Activated effector memory CD4-positive, alpha-beta T cell treated with Interleukin-2 at 50 U/mL for 16 hours (primary cell): ENCODE results near the gene SPON2.
A peak's percentile ranks its signal among the peaks of the same experiment; 100 is the strongest.

Experiments
- DNase-seq: peaks from one replicate; pipeline ENCODE4 v3.0.0-alpha.2; 2020

The SPON2 gene

GRCh38 chr4:1208266-1208961 lies 36.0 kb upstream of the SPON2 start:
- DNase-seq = no peak

GRCh38 chr4:1207603-1208265 lies 35.4 kb upstream of the SPON2 start:
- no peak for DNase-seq

- no peak for DNase-seq
Observed at GRCh38 chr4:1207157-1207470, 34.7 kb upstream of the SPON2 start.

- no peak for DNase-seq
Observed at GRCh38 chr4:1206299-1207156, 34.1 kb upstream of the SPON2 start.

GRCh38 chr4:1205586-1206298 lies 33.4 kb upstream of the SPON2 start:
- DNase-seq = no peak

GRCh38 chr4:1204828-1205585 lies 32.6 kb upstream of the SPON2 start:
- no peak for DNase-seq

GRCh38 chr4:1204286-1204827 lies 32.0 kb upstream of the SPON2 start:
- no peak for DNase-seq

GRCh38 chr4:1203026-1203616 lies 30.7 kb upstream of the SPON2 start:
- DNase-seq = no peak

GRCh38 chr4:1202526-1203011 lies 30.2 kb upstream of the SPON2 start:
- no peak for DNase-seq

- peak; percentile 80 for DNase-seq
Observed at GRCh38 chr4:1201851-1202525, 29.6 kb upstream of the SPON2 start.

- no peak for DNase-seq
Observed at GRCh38 chr4:1200425-1201035, 28.1 kb upstream of the SPON2 start.

- no peak for DNase-seq
Observed at GRCh38 chr4:1199556-1200331, 27.4 kb upstream of the SPON2 start.

- DNase-seq = no peak
Observed at GRCh38 chr4:1198098-1198844, 25.9 kb upstream of the SPON2 start.

GRCh38 chr4:1196421-1197183 lies 24.2 kb upstream of the SPON2 start:
- no peak for DNase-seq

- DNase-seq = no peak
Observed at GRCh38 chr4:1195891-1196401, 23.6 kb upstream of the SPON2 start.

- DNase-seq = no peak
Observed at GRCh38 chr4:1195109-1195671, 22.8 kb upstream of the SPON2 start.
